ENCODE data around the gene ASPSCR1.

DNA sequence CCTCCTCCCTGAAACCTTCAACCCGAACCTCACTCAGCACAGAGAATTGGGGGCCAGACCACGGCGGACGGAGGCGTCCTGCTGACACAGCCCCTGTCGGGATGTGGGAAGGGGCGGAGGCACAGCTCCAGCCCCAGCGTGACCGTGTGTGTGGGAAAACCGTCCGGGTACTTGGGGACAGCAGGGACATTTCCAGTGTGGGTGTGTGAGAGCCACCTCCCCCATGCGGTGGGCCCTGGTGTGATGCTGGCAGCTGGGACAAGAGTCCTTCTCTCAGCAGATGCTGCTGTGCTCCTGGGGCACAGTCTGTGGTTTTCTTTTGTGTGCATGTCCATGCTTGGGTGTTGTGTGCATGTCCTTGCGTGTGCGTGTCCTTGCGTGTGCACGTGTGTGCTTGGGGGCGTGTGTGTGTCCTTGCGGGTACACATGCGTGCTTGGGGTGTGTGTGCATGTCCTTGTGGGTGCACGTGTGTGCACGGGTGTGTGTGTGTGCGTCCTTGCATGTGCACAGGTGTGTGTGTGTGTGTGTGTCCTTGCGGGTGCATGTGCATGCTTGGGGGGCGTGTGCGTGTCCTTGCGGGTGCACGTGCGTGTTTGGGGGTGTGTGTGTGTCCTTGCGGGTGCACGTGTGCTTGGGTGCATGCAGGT is 28.4 kb downstream of the ASPSCR1 start:
- TF ChIP-seq, protein P1, sequence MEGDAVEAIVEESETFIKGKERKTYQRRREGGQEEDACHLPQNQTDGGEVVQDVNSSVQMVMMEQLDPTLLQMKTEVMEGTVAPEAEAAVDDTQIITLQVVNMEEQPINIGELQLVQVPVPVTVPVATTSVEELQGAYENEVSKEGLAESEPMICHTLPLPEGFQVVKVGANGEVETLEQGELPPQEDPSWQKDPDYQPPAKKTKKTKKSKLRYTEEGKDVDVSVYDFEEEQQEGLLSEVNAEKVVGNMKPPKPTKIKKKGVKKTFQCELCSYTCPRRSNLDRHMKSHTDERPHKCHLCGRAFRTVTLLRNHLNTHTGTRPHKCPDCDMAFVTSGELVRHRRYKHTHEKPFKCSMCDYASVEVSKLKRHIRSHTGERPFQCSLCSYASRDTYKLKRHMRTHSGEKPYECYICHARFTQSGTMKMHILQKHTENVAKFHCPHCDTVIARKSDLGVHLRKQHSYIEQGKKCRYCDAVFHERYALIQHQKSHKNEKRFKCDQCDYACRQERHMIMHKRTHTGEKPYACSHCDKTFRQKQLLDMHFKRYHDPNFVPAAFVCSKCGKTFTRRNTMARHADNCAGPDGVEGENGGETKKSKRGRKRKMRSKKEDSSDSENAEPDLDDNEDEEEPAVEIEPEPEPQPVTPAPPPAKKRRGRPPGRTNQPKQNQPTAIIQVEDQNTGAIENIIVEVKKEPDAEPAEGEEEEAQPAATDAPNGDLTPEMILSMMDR (conservative IDR thresholded peaks at IDR 0.05 in 1 of 2, IDR thresholded peaks at IDR 0.05 in 1 of 2; ENCODE audit: low read depth in 1 of 2, low read length in 2 of 2): no peak
- TF ChIP-seq EZH2 (IDR thresholded peaks at IDR 0.05; ENCODE audit: low read length, missing control alignments): no peak
